ENCODE results near the gene SPEM1. TPM values are rescaled to one million over a fixed set of nuclear protein-coding genes. Genes with fewer than 3 reads are reported as not detected.

The SPEM1 gene
- total RNA-seq, 2 experiments from 2014 or later, result 0.36 TPM; not detected in 1

DNA sequence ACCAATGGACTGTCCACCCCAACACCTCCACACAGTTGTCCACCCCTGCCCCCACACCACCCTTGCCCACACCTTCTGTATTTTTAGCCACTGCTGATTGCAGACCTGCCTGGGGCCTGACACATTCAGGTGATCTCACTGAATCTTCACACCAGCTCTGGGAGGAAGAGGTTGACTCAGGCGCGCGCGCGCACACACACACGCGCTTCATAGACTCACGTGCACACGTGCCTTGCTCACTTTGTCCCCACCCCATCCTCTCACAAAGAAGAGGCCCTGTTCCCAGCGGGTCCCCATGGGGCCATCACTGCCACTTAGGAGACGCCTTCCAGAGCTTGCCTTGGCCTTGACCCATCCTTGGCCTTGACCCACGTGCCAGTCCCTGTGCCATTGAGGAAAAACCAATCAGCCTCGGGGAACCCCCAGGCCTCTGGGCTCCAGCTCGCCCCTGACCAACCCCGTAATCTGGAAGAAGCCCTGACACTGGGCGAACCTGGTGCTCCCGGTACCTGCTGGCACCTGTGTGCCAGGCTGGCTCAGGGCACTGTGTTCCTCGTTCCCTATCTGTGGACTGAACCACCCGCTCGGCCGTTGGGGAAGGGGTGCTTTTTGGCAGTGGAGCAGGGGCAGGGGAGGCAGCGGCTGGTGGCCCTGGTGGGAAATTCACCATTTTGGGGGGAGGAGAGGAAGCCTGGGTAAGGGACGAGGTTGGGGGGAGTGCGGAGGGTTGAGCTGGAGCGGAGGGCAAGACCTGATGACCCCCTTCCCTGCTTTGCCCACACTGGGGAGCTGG lies 9.3 kb upstream of the SPEM1 start:
- no peak for ATAC-seq
- H3K4me3 Mint-ChIP-seq, result no peak overlapping the region

DNA sequence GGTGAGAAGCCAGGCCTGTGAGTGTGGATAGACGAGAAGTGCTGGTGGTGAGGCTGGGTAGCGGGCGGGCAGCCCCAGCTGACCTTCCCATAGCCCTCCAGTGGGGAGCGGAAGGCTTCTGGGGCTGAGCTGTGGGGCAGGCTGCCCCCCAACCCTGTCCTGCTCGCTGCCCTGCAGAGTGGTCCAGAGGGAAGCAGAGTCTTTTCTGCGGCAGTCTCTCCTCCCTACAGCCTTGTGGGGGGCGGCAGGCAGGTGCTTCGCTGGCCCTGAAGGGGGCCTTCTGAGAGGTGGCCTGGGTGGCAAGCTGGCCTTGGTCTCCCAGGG lies 8.7 kb upstream of the SPEM1 start:
- no peak overlapping the region for H3K27ac Mint-ChIP-seq
- no peaks in the 10 kb centered on the region for H3K36me3 Mint-ChIP-seq (ENCODE audit: low read depth)
- TF ChIP-seq, protein P1, sequence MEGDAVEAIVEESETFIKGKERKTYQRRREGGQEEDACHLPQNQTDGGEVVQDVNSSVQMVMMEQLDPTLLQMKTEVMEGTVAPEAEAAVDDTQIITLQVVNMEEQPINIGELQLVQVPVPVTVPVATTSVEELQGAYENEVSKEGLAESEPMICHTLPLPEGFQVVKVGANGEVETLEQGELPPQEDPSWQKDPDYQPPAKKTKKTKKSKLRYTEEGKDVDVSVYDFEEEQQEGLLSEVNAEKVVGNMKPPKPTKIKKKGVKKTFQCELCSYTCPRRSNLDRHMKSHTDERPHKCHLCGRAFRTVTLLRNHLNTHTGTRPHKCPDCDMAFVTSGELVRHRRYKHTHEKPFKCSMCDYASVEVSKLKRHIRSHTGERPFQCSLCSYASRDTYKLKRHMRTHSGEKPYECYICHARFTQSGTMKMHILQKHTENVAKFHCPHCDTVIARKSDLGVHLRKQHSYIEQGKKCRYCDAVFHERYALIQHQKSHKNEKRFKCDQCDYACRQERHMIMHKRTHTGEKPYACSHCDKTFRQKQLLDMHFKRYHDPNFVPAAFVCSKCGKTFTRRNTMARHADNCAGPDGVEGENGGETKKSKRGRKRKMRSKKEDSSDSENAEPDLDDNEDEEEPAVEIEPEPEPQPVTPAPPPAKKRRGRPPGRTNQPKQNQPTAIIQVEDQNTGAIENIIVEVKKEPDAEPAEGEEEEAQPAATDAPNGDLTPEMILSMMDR (IDR thresholded peaks at IDR 0.05), result no peak
- DNase-seq, result no peak
- intact Hi-C loops (cut with micrococcal nuclease), result no loop called here
- H3K9me3 Mint-ChIP-seq, result no peaks in the 10 kb centered on the region
- H3K27me3 Mint-ChIP-seq, result no peaks in the 10 kb centered on the region
- no peak overlapping the region for H3K4me3 Mint-ChIP-seq
- ChIA-PET CTCF (no interaction called here), POLR2A (interaction anchor here (0.6 kb wide), 1 partner anchor 14 kb away, joined by 3 read pairs; the partner anchor contains the start of gene SPEM2)
- H3K4me1 Mint-ChIP-seq (ENCODE audit: low read depth), result peaks cover 4% of the 10 kb centered on the region
- ATAC-seq, result no peak

More for the DNA sequence above, 9.3 kb upstream of the SPEM1 start:
- Mint-ChIP-seq H3K27ac (no peak overlapping the region), H3K27me3 (peaks cover 2% of the 10 kb centered on the region), H3K9me3 (no peaks in the 10 kb centered on the region), H3K36me3 (ENCODE audit: low read depth) (no peaks in the 10 kb centered on the region), H3K4me1 (ENCODE audit: low read depth) (peaks cover 6% of the 10 kb centered on the region)
- no peak for DNase-seq
- ChIA-PET POLR2A (interaction anchor here (0.6 kb wide), 1 partner anchor 15 kb away, joined by 3 read pairs; the partner anchor contains the start of gene SPEM2), CTCF (no interaction called here)
- TF ChIP-seq, protein P1 (IDR thresholded peaks at IDR 0.05), result no peak
- intact Hi-C loops (cut with micrococcal nuclease), result no loop called here

DNA sequence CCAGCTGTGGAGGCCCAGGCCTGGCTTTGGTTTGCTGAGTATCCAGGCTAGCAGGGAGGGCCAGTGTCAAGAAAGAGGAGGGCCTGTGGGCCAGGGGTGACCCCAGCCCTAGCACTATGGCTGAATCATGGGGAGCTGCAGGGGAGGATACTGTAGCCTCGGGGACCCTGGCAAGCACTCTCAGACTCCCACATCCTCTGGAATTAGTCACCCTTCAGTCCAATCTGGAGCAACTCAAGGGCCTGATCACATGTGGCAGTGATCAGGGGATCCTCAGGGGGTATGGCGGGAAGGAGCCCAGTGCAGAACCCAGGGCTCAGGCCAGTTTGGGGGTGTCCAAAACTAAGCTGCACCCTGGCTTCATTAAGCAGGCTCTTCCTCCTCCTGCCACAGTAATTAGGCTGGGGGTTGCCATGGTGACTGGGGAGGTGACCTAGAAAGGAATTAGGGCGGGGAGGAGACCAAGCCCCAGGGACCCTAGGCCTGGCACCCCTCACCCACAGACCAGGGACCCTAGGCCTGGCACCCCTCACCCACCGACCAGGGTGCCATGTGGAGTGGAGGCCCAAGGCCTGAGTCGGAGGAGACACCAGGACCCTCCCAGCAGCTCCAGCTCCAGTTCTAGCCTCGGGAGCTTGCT lies 6.7 kb upstream of the SPEM1 start:
- TF ChIP-seq, protein P1 (IDR thresholded peaks at IDR 0.05), result no peak
- Mint-ChIP-seq H3K27ac (no peak overlapping the region), H3K36me3 (ENCODE audit: low read depth) (no peaks in the 10 kb centered on the region), H3K4me3 (no peak overlapping the region), H3K27me3 (no peaks in the 10 kb centered on the region), H3K9me3 (no peaks in the 10 kb centered on the region), H3K4me1 (ENCODE audit: low read depth) (peaks cover 4% of the 10 kb centered on the region)
- CTCF ChIA-PET, result interaction anchor here (1.0 kb wide), 1 partner anchor 16 kb away, joined by 4 read pairs; no protein-coding TSS in a partner anchor
- intact Hi-C loops (cut with micrococcal nuclease), result no loop called here
- ATAC-seq, result peak; percentile 27
- DNase-seq, result no peak
- POLR2A ChIA-PET, result interaction anchor here (0.8 to 1.8 kb wide), 2 partner anchors 11 to 22 kb away, joined by 3 to 6 read pairs; partner anchors contain the start of gene TMEM102

DNA sequence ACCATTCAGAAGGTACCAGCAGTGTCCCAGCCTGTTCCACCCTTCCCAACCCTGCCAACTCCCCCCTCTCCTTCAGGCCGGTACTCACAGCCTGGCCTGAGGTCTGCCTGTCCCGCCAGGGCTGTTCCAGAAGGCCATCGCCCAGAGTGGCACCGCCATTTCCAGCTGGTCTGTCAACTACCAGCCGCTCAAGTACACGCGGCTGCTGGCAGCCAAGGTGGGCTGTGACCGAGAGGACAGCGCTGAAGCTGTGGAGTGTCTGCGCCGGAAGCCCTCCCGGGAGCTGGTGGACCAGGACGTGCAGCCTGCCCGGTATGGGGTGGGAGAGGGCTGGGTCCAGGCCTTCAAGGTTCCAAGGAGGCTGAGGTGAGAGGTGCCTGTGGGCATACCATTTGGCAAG lies 5.3 kb upstream of the SPEM1 start:
- Mint-ChIP-seq H3K36me3 (ENCODE audit: low read depth) (no peaks in the 10 kb centered on the region), H3K27ac (no peak overlapping the region), H3K4me3 (no peak overlapping the region), H3K9me3 (no peaks in the 10 kb centered on the region), H3K27me3 (no peaks in the 10 kb centered on the region), H3K4me1 (ENCODE audit: low read depth) (no peaks in the 10 kb centered on the region)
- POLR2A ChIA-PET, result interaction anchor here (1.8 kb wide), 1 partner anchor 21 kb away, joined by 6 read pairs; the partner anchor contains the start of gene TMEM102
- TF ChIP-seq, protein P1 (IDR thresholded peaks at IDR 0.05), result no peak
- ATAC-seq (no peak), DNase-seq (no peak)
- intact Hi-C loops (cut with micrococcal nuclease), result no loop called here
- CTCF ChIA-PET, result no interaction called here

DNA sequence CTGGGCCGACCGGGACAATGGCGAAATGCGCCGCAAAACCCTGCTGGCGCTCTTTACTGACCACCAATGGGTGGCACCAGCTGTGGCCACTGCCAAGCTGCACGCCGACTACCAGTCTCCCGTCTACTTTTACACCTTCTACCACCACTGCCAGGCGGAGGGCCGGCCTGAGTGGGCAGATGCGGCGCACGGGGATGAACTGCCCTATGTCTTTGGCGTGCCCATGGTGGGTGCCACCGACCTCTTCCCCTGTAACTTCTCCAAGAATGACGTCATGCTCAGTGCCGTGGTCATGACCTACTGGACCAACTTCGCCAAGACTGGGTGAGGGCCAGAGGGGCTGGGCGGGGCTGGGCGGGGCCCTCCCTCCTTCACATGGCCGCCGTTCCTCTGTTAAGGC lies 4.3 kb upstream of the SPEM1 start:
- DNase-seq (no peak), ATAC-seq (no peak)
- ChIA-PET POLR2A (interaction anchor here (0.6 kb wide), 1 partner anchor 41 kb away, joined by 6 read pairs; no protein-coding TSS in a partner anchor), CTCF (no interaction called here)
- Mint-ChIP-seq H3K4me3 (no peak overlapping the region), H3K4me1 (ENCODE audit: low read depth) (no peaks in the 10 kb centered on the region), H3K27me3 (no peaks in the 10 kb centered on the region), H3K27ac (no peak overlapping the region), H3K9me3 (no peaks in the 10 kb centered on the region), H3K36me3 (ENCODE audit: low read depth) (no peaks in the 10 kb centered on the region)
- TF ChIP-seq, protein P1 (IDR thresholded peaks at IDR 0.05), result no peak
- intact Hi-C loops (cut with micrococcal nuclease), result no loop called here

Measured in activated CD8-positive, alpha-beta T cell treated with anti-CD3 and anti-CD28 coated beads for 36 hours (primary cell).